ENCODE results near the gene AMN.
"Not testable (repeated sequence)": the region's sequence is repeated elsewhere in the genome, so short reads cannot be mapped to it uniquely, and the experiment has no call there.

Gene AMN

DNA sequence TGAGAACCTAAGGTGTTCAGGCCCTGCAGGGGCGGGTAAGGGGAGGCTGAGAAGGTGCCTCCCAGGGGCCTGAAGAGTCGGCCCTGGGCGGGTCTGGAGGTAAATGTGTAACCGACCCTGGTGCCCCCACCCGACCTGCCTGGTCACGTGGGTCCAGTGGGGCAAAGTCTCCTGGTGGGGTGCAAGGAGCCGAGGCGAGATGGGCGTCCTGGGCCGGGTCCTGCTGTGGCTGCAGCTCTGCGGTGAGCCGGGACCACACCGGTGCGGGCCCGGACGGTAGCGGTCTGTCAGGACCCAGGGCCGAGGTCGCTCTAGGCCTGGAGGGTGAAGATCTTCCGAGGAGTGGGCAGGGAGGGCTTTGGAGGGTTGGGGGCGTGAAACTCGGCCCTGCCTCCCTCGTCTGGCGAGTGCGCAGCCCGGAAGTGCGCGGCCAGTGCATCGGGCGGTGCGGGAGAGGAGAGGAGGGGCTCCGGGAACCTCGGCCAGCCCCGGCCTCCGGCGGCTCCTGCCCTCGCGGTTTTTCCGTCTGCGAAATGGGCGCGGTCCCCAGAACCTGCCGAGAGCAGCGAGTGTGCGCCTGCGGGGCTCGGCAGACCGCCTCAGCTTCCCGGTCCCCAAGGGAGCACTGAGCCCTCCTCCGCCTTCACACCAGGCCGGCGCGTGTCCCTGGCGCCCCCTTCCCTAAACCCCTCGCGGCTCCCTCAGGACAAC lies at the start of gene AMN:
Gene AMN (plus strand): TSS at position 174 of the 711 bp plus-strand sequence. CDS start 26 bp downstream, at position 200.
- Mint-ChIP-seq H3K4me3 (peak within 1 kb of the TSS; percentile 34), H3K9me3 (no peaks in the 10 kb centered on the region), H3K27ac (no peak within 1 kb of the TSS), H3K36me3 (ENCODE audit: low read depth) (no peaks in the 10 kb centered on the region), H3K27me3 (peaks cover 16% of the 10 kb centered on the region), H3K4me1 (ENCODE audit: low read depth) (peaks cover 4% of the 10 kb centered on the region)

- Mint-ChIP-seq H3K4me3 (no peak overlapping the region), H3K27ac (peak overlapping the region; percentile 33), H3K27me3 (no peaks in the 10 kb centered on the region), H3K9me3 (no peaks in the 10 kb centered on the region), H3K36me3 (ENCODE audit: low read depth) (peaks cover 44% of the 10 kb centered on the region), H3K4me1 (ENCODE audit: low read depth) (peaks cover 9% of the 10 kb centered on the region)
Observed at GRCh38 chr14:102873131-102873530, 49.3 kb upstream of the AMN start.

DNA sequence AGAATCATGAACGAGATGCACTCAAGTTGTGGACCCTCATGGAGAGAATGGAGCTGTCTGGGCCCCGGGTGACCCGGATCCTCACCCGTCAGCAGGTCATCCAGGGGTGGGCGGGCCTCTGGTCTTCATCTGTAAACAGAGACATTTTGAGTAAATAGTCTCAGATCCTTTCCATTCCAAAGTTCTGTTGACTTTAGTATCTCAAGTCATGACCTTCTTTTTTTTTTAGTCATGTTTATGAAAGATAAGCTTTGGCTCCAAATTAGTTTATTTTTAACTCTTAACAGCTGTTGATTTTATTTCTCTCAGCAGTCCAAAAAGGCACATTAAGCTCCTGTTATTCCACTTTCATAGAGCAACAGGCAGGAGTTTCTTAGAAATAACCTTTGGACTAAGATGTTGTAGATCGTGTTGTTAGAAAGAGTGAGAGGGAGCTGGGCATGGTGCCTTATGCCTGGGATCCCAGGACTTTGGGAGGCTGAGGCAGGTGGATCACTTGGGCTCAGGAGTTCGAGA lies 48.9 kb upstream of the AMN start:
- H3K27me3 Mint-ChIP-seq, result no peaks in the 10 kb centered on the region
- H3K4me3 Mint-ChIP-seq, result no peak overlapping the region
- peak overlapping the region; percentile 20 for H3K27ac Mint-ChIP-seq
- no peaks in the 10 kb centered on the region for H3K9me3 Mint-ChIP-seq
- H3K36me3 Mint-ChIP-seq (ENCODE audit: low read depth), result peaks cover 42% of the 10 kb centered on the region
- peaks cover 9% of the 10 kb centered on the region for H3K4me1 Mint-ChIP-seq (ENCODE audit: low read depth)

GRCh38 chr14:102875652-102876051 lies 46.8 kb upstream of the AMN start:
- Mint-ChIP-seq H3K27ac (no peak overlapping the region), H3K36me3 (ENCODE audit: low read depth) (peaks cover 41% of the 10 kb centered on the region), H3K4me3 (no peak overlapping the region), H3K4me1 (ENCODE audit: low read depth) (peaks cover 9% of the 10 kb centered on the region), H3K9me3 (no peaks in the 10 kb centered on the region), H3K27me3 (no peaks in the 10 kb centered on the region)

DNA sequence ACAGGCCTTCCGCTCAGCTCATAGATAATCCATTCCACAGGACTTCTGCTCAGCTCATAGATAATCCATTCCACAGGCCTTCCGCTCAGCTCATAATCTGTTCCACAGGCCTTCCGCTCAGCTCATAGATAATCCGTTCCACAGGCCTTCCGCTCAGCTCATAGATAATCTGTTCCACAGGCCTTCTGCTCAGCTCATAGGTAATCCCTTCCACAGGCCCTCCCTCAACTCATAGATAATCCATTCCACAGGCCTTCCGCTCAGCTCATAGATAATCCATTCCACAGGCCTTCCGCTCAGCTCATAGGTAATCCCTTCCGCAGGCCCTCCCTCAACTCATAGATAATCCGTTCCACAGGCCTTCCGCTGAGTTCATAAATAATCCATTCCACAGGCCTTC lies 45.0 kb upstream of the AMN start:
- Mint-ChIP-seq H3K36me3 (ENCODE audit: low read depth) (peaks cover 38% of the 10 kb centered on the region), H3K4me1 (ENCODE audit: low read depth) (peaks cover 12% of the 10 kb centered on the region)
- not testable (repeated sequence) for H3K9me3 Mint-ChIP-seq, H3K4me3 Mint-ChIP-seq, H3K27me3 Mint-ChIP-seq, H3K27ac Mint-ChIP-seq

DNA sequence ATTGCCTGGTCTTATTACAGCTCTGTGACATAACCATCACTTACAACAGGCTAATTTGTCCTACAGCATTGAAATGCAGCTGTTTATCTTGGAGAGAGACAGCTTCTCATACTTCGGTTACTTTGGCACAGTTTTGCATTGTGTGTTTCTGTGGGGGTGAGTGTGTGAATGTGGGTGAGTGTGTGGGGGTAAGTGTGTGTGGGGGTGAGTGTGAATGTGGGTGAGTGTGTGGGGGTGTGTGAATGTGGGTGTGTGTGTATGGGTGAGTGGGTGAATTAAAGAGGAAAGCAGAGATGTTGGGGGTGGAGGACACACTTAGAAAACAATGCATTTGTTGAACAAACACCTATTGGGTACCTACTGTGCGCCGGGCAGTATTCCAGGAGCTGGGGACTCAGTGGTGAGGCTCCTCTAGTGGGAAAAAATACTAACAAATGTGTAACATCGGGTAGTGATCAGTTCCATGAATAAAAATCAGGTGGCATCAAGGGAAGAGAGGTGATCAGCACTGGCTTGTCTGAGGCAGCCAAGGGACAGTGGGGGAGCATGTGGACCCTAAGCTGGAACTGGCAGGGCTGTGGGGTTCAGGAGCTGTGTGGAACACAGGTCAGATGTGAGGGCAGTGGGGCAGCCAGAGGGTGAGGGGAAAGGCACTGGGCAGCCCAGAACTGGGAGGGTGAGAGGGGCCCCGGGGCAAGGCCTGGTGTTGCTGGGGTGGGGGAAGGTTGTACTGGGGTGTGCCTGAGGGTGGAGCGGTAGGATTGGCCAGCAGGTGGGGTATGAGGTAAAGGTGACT lies 44.1 kb upstream of the AMN start:
- Mint-ChIP-seq H3K4me1 (ENCODE audit: low read depth) (peaks cover 21% of the 10 kb centered on the region), H3K27ac (no peak overlapping the region), H3K4me3 (no peak overlapping the region), H3K36me3 (ENCODE audit: low read depth) (peaks cover 37% of the 10 kb centered on the region), H3K9me3 (no peaks in the 10 kb centered on the region), H3K27me3 (no peaks in the 10 kb centered on the region)

GRCh38 chr14:102878970-102879460 lies 43.4 kb upstream of the AMN start:
- peaks cover 38% of the 10 kb centered on the region for H3K36me3 Mint-ChIP-seq (ENCODE audit: low read depth)
- no peaks in the 10 kb centered on the region for H3K27me3 Mint-ChIP-seq
- no peak overlapping the region for H3K4me3 Mint-ChIP-seq
- peaks cover 26% of the 10 kb centered on the region for H3K4me1 Mint-ChIP-seq (ENCODE audit: low read depth)
- H3K9me3 Mint-ChIP-seq, result no peaks in the 10 kb centered on the region
- no peak overlapping the region for H3K27ac Mint-ChIP-seq

DNA sequence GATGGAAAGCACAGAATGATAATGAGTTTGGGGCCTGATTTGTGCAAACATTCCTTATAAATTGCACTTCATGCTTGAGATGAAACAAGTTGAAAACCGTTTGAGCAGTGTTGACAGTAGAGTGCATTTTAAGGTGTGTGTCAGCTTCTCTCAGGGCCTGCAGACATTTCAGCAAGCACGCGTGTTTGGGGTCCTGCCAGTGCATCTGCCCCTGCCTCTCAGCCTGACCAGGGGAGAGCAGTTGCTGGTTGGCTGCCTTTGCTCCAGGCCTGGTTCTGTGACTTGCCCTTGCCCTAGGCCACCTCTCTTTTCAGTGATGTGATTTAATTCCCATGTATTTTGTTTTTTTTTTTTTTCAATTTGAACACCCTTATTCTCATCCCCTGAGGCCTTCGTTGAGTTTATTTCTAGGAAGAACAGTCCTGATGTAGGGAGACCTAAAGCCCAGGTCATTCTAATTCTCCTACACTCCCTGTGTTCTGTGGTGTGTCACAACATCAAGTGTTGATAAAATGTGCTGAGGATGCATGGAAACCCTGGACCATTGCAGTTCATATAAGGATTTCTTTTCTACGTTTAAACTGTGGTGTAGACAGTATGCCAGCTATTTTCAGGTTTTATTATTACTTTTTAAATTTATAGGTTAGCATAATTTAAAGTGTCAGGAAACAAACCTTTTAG lies 40.1 kb upstream of the AMN start:
- H3K36me3 Mint-ChIP-seq (ENCODE audit: low read depth), result peaks cover 56% of the 10 kb centered on the region

DNA sequence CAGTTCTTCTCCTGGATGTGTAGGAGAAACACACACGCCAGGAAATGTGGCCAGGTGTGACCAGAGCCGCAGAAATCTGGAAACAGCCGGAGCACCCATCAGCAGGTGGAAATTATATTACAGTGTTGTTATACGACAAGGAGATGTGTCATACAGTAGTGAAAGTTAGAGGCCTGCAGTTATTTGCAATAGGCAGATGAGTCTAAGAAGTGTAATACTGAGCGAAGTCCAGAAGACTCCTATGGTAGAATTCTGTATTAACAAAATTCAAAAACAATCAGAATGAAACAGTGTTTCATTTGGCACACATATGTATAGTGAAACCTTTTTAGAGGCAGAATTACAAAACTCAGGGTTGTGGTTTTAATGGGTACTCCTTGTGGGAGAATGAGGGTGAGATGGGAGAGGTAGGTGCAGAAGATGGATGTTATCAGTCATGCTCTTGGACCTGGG lies 39.3 kb upstream of the AMN start:
- Mint-ChIP-seq H3K9me3 (no peaks in the 10 kb centered on the region), H3K36me3 (ENCODE audit: low read depth) (peaks cover 60% of the 10 kb centered on the region), H3K4me3 (no peak overlapping the region), H3K4me1 (ENCODE audit: low read depth) (peaks cover 28% of the 10 kb centered on the region), H3K27ac (peak overlapping the region; percentile 83), H3K27me3 (no peaks in the 10 kb centered on the region)

More for the DNA sequence above, 40.1 kb upstream of the AMN start:
- no peaks in the 10 kb centered on the region for H3K9me3 Mint-ChIP-seq
- no peak overlapping the region for H3K4me3 Mint-ChIP-seq
- H3K27ac Mint-ChIP-seq, result peak overlapping the region; percentile 83
- peaks cover 28% of the 10 kb centered on the region for H3K4me1 Mint-ChIP-seq (ENCODE audit: low read depth)
- H3K27me3 Mint-ChIP-seq, result no peaks in the 10 kb centered on the region

- H3K9me3 Mint-ChIP-seq, result no peaks in the 10 kb centered on the region
- H3K27ac Mint-ChIP-seq, result peak overlapping the region; percentile 83
- H3K4me3 Mint-ChIP-seq, result no peak overlapping the region
- no peaks in the 10 kb centered on the region for H3K27me3 Mint-ChIP-seq
- peaks cover 28% of the 10 kb centered on the region for H3K4me1 Mint-ChIP-seq (ENCODE audit: low read depth)
- H3K36me3 Mint-ChIP-seq (ENCODE audit: low read depth), result peaks cover 65% of the 10 kb centered on the region
Observed at GRCh38 chr14:102883554-102883953, 38.9 kb upstream of the AMN start.

GRCh38 chr14:102885737-102886447 lies 36.6 kb upstream of the AMN start:
- H3K27me3 Mint-ChIP-seq, result no peaks in the 10 kb centered on the region
- no peak overlapping the region for H3K27ac Mint-ChIP-seq
- no peak overlapping the region for H3K4me3 Mint-ChIP-seq
- H3K36me3 Mint-ChIP-seq (ENCODE audit: low read depth), result peaks cover 70% of the 10 kb centered on the region
- peaks cover 28% of the 10 kb centered on the region for H3K4me1 Mint-ChIP-seq (ENCODE audit: low read depth)
- H3K9me3 Mint-ChIP-seq, result no peaks in the 10 kb centered on the region

GRCh38 chr14:102888748-102889147 lies 33.7 kb upstream of the AMN start:
- H3K27ac Mint-ChIP-seq, result no peak overlapping the region
- H3K27me3 Mint-ChIP-seq, result no peaks in the 10 kb centered on the region
- H3K4me3 Mint-ChIP-seq, result no peak overlapping the region
- no peaks in the 10 kb centered on the region for H3K9me3 Mint-ChIP-seq
- H3K36me3 Mint-ChIP-seq (ENCODE audit: low read depth), result peaks cover 69% of the 10 kb centered on the region
- peaks cover 11% of the 10 kb centered on the region for H3K4me1 Mint-ChIP-seq (ENCODE audit: low read depth)

GRCh38 chr14:102889615-102890014 lies 32.8 kb upstream of the AMN start:
- H3K27me3 Mint-ChIP-seq, result no peaks in the 10 kb centered on the region
- H3K36me3 Mint-ChIP-seq (ENCODE audit: low read depth), result peaks cover 70% of the 10 kb centered on the region
- no peak overlapping the region for H3K4me3 Mint-ChIP-seq
- H3K9me3 Mint-ChIP-seq, result no peaks in the 10 kb centered on the region
- no peak overlapping the region for H3K27ac Mint-ChIP-seq
- H3K4me1 Mint-ChIP-seq (ENCODE audit: low read depth), result peaks cover 8% of the 10 kb centered on the region

DNA sequence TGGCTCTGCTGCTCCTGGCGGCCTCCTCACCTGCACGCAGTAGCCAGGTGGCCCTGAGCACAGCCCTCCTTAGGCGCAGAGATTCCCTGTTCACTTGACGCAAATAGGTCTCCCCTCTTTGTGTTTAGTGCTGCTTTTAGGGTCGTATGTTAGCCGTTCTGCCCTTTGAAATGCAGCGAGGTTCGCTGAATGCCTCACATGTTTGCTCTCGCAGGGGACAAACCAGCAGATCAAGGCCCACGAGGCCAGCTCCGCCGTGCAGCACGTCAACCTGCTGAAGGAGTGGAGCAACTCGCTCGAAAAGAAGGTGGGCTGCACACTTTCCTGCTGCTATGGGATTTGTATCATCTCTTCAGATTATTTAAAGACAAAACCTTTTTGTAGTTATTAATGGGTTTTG lies 31.4 kb upstream of the AMN start:
- peaks cover 8% of the 10 kb centered on the region for H3K4me1 Mint-ChIP-seq (ENCODE audit: low read depth)
- H3K9me3 Mint-ChIP-seq, result no peaks in the 10 kb centered on the region
- H3K27ac Mint-ChIP-seq, result peak overlapping the region; percentile 52
- no peak overlapping the region for H3K4me3 Mint-ChIP-seq
- H3K27me3 Mint-ChIP-seq, result no peaks in the 10 kb centered on the region
- peaks cover 80% of the 10 kb centered on the region for H3K36me3 Mint-ChIP-seq (ENCODE audit: low read depth)

Data from stimulated activated naive CD8-positive, alpha-beta T cell treated with anti-CD3 and anti-CD28 coated beads, Interleukin-15, Interleukin-2, amounts not matched to agents 100 ng/mL and 50 ng/mL, for 24 hours (primary cell).